ENCODE measurements around the gene KCNQ4.

KCNQ4 gene

DNA sequence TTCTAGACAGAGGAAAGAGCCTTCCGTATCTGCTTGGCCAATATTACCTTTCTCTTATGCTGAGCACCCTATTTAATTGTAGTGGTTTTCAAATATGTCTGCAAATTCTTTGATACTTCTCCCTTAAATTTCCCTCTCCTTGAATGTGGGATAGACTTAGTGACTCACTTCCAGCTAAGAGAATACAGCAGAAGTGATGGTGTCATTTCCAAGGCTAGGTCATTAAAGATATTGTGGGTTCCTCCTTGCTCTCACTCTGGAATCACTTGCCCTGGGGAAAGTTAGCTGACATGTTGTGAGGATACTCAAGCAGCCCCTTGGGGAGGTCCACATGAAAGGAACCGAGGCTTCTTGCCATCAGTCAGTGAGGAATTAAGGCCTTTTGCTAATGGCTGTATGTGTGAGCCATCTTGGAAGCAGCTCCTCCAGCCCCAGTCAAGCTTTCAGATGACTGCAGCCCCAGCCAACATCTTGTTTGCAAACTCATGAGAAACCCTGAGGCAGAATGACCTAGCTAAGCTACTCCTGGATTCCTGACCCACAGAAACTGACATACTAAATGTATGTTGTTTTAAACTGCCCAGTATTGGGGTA is 86.6 kb downstream of the KCNQ4 start:
- DNase-seq, result no peak

DNA sequence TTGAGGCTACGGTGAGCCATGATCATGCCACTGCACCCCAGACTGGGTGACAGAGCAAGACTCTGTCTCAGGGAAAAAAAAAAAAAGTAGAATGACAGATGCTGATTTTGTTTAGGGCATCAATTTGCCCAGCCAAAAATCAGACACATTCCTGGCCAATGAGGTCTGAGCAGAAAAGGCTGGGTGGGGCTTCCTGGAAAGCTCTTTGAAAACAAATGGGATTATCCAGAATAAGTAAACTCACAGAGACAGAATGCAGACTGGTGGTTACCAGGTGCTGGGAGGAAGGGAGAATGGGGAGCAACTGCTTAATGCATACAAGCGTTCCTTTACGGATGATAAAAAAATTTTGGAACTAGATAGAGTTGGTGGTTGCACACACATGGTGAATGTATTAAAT is 88.7 kb downstream of the KCNQ4 start:
- no peak for DNase-seq

DNA sequence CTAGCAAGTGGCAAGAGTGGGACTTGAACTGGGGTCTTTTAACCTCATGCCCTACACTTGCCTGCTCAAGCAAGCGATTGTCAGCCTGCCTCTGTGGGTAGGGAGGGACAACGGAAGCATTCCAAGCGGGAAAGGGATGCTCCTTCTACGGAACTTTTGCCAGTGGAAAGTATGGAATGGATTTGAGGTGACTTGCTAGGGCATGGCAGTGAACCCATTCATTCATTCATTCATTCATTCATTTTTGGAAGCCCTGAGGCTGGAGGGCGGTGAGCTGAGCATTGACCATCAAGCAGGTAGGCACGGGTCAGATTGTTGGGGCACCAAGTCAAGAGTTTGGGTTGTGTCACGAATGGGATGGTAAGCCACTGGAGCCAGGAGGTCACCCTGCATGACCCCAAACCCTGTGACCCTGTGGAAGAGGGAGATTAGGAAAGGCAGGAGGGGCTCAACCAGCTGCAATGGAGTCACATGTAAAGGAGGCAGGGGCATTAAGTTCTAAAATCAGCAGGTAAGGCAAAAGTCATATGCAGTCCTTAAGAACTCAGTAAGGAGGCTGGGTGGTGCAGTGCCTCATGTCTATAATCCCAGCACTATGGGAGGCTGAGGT is 90.4 kb downstream of the KCNQ4 start:
- no peak for DNase-seq

DNA sequence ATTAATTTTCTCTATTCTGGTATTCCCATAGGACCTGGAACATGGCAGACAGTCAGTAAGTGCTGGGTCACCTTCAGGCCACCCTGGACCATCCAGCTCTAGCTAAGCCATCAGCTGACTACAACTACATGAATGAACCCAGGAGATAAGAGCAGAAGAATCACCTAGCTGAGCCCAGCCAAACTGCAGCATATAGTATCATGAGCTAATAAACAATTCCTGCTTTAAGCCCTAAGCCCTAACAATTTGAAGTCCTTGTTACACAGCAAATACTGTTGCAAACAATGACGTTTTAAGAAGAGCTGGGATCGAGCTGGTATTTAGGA is 92.8 kb downstream of the KCNQ4 start:
- no peak for DNase-seq

DNA sequence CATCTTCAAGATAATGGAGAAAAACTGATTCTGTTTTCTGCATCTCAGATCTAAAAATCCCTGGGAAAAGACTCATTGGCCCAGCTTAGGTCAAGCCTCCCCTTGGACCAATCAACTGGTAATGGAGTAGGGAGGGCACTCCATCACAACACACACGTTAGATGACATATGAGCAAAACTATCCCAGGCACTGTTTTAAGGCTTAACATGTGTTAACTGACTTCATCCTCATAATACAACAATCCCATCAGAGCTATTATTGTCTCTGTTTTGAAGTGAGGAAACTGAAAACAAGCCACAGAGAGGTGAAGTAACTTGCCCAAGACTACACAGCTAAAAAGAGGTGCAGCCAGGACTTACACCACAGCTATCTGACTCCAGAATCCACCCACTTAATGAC is 93.3 kb downstream of the KCNQ4 start:
- no peak for DNase-seq

DNA sequence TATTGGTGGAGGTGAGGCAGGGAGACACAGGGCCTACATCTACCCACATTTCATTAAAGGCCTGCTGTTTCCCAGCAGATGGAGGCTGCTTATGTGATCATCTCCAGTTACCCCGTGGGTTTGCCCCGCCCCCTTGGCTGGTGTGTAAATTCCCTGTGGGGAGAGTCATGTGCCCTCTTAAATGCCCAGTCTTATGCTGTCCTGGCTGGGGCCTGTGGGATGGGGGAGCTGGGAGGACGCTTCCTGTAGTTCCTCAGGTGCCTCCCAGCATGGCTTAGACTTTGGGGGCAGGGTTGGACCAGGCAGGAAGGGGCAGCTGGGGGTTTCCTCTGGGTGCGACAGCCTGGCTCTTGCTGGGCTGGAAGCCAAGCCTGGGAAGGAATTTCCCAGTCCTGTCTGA is 94.1 kb downstream of the KCNQ4 start:
- DNase-seq, result no peak

DNA sequence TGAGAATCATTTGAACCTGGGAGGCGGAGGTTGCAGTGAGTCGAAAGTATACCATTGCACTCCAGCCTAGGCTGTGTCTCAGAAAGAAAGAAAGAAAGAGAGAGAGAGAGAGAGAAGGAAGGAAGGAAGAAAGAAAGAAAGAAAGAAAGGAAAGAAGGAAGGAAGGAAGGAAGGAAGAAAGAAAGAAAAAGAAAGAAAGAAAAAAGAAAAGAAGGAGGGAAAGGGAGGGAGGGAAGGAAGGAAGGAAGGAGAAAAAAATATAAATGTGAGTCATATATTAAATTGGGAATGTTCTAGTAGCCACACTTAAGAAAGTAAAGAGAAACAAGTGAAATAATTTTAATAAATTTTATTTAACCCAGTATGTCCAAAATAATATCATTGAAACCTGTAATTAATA is 95.3 kb downstream of the KCNQ4 start:
- DNase-seq, result no peak

DNA sequence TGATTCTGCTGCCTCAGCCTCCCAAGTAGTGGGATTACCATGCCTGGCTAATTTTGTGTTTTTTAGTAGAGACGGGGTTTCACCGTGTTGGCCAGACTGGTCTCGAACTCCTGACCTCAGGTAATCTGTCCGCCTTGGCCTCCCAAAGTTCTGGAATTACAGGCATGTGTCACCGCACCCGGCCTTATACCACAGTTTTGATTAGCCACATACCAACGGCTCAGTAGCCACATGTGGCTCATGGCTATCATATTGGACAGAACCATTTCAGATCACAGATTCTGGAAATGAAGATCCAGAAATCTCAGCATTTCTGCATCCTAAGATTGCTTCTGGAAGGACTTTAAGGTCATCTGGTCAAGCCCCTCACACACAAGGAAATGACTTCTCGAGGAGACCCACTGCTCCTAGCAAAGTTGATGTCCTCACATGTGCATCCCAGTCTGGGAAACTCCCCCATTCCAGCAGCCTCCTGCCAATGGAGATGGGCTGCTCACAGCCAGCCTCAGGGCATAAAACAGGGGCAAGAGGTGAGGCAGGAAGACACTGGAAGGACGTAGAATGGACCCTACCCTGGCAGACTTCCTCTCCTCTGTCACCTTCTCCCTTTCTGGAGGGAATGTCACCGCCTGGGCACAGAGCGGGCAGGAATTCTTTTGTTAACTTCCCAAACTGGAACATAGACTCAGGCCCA is 96.0 kb downstream of the KCNQ4 start:
- DNase-seq, result no peak

DNA sequence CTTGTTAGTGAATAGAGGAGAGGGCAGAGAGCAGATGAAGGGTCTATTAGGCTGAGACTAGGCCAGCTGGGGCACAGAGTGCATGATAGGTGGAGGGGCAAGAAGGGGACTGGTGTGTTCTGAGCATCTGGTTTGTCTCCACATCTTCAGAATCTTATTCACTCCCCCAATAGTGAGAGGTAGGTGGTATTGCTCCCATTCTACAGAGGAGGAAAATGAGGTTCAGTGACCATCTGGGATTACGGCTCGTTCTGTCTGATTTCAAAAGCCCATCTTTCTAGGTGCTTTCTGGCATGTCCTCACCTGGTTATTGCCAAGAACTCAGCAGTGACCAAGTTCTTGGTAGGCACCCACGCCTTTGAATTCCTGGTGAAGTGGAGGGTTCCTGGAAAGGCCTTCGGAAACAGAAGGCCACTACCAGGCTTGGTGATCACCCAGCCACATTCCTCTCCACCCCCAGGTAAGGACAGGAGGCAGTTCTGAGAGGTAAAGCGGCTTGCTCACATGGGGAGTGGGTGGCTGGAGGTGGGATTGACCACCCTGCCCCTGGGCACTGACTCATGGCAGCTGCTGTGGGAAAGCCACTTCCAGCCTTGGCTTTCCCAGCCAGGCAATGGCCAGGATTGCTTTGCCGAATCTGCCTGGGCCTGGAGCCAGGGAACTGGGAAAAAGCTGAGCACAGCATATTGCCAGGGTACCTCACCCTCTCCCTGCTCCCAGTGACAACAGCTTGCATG is 97.4 kb downstream of the KCNQ4 start:
- no peak for DNase-seq

DNA sequence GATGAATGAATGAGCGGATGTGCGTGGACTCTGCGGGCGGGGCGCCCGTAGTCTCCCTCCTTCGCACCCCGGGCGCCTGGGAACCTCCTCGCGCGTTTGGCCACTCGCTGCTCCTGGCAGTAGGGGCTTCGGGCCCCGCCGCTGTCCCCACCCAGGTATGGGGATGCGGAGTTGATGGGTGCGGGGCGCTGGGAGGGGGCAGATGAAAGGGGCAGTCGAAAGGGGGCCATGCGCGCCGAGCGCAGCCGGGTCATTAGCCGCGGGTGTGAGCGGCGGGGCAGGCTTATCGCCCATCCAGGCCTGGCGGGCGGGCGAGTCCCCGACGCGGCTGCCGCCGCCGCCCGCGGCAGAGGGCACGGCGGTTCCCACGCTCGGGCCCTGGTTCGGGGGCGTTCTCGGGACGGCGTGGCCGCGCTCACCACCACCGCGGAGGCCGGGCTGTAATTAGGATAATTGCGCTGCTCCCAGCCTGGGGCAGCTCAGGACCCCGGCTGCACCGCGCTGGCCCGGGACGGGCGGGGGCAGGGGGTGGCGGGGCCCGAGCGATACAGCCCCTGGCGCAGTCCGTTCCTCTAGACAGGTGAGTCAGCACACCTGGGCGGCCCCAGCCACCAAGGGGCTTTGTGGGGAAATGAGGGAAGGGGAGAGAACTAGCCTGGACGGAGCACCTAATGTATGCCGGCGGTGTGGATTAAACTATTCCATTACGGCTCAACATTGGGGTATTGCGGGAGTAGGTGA is 100.6 kb downstream of the KCNQ4 start:
- no peak for DNase-seq

DNA sequence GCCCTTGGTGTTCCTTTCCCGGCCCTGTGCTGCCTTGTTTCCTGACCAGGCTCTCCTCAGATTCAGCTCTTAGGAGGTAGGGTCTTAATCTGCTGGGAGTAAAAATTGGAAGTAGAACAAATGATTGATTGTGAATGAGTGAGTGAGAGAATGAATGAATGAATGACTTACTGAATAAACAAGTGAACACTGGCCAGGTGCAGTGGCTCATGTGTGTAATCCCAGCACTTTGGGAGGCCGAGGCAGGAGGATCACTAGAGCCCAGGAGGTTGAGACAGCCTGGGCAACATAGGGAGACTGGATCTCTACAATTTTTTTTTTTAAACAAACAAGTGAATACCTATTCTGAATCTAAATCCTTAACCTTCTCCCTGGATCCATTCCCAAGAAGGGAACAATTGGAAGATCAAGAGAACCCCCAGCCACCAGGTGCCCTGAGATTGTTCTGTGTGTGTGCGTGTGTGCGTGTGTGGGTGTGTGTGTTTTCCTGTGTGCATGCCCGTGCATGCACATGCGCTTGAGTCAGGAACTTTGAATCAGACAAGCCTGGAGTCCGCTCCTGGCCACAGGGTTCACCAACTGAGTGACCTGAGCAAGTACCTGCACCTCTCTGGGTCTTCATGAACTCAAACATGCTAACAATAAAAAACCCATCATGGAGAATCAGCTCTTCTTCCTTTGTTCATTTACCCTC is 102.9 kb downstream of the KCNQ4 start:
- DNase-seq, result no peak

DNA sequence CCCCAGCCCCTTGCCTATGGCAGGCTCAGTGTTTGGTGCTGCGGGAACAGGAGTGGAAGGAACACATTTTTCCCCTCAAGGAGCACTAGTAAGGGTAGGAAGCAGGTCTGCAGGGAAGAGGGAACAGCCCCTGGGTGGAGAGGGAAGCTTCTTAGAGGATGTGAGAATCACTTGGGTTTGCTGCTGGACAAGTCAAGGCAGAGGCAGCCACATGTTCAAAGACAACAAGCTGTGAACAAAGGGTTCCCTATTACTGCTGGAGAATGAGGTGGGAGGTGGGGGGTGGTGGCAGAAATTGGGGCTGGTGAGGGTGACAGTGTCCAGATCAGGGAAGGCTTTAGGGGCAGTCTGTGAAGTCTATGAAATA is 103.4 kb downstream of the KCNQ4 start:
- DNase-seq, result no peak

DNA sequence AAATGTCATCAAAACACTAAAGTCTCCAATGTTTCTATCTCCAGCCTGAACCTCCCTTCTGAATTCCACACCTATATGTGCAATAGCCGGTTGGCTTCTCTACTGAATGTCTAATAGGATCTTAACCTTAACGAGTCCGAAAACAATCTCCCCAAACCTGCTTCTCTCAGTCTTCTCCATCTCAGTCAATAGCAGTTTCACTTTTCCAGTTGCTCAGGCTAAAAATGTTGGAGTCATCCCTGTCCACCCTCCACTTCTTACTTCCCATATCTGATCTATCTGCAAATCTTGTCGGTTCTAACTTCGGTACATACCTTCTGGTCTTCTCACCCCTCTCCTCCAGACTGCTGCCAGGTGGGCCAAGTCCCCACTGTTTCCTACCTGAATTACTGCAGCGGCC is 104.1 kb downstream of the KCNQ4 start:
- no peak for DNase-seq

Data from NCI-H345 (cell line).